Muscle of leg (tissue), 11 donors: ENCODE results near the gene UCHL3. TPM values are rescaled to one million over a fixed set of nuclear protein-coding genes. Genes with fewer than 3 reads are reported as not detected.
"Not testable (repeated sequence)": the region's sequence is repeated elsewhere in the genome, so short reads cannot be mapped to it uniquely, and the experiment has no call there.

Experiments
- DNase-seq: peaks from one replicate; pipeline ENCODE4 v3.0.0; 2013
- H3K27ac ChIP-seq: one replicate; pipeline ENCODE4 v1.5.1; 2013; ENCODE audit warnings: mild to moderate bottlenecking, low read length, control low read depth
- H3K27me3 ChIP-seq: one replicate; pipeline ENCODE4 v1.6.1; 2013; ENCODE audit warnings: low read length; ENCODE audit not compliant: control insufficient read depth, insufficient read depth
- H3K36me3 ChIP-seq: one replicate; pipeline ENCODE4 v1.6.1; 2013; ENCODE audit warnings: low read length; ENCODE audit not compliant: control insufficient read depth, insufficient read depth
- H3K4me1 ChIP-seq: one replicate; pipeline ENCODE4 v1.6.1; 2013; ENCODE audit warnings: low read length; ENCODE audit not compliant: control insufficient read depth, insufficient read depth
- H3K4me3 ChIP-seq: one replicate; pipeline ENCODE4 v1.5.1; 2013; ENCODE audit warnings: low read length, control low read depth
- H3K9me3 ChIP-seq: replicated peaks from 2 replicates; pipeline ENCODE4 v1.6.1; 2013; ENCODE audit warnings: low read depth, low read length; ENCODE audit not compliant: control insufficient read depth
- WGBS: methylation state at CpG from one replicate; pipeline ENCODE4 v1.1.5; 2013; ENCODE audit warnings: missing lambda C conversion rate; ENCODE audit not compliant: insufficient coverage; 5-methylcytosine and 5-hydroxymethylcytosine counted together
- polyA plus RNA-seq, 8 donors: library from polyadenylated mRNA; unstranded; fragments of 120-200 nt; gene quantifications; one replicate each; pipeline versions ENCODE4 v1.2.1 to v1.2.3, GENCODE V29; 2013; ENCODE audit warnings: inconsistent platforms in 1 of 8, low replicate concordance in 1 of 8; ENCODE audit not compliant: insufficient read length in 8 of 8, insufficient read depth in 1 of 8
- total RNA-seq: library from RNA; stranded (reverse); fragments of 120-200 nt; gene quantifications from one replicate; pipeline ENCODE4 v1.2.4, GENCODE V29; 2013

UCHL3 gene
- total and polyA plus RNA-seq, 9 donors: 15.4 to 23.9 (median 18.3) TPM

GRCh38 chr13:75545386-75545785, 4.2 kb upstream of the UCHL3 start:
- not testable (repeated sequence) for H3K4me1 ChIP-seq, H3K36me3 ChIP-seq, H3K27me3 ChIP-seq, H3K9me3 ChIP-seq, H3K4me3 ChIP-seq, H3K27ac ChIP-seq, DNase-seq
- WGBS: 92% methylated on average over 5 of the region's 14 CpGs

- Histone ChIP-seq H3K27ac (no peak overlapping the region), H3K36me3 (no peaks in the 10 kb centered on the region), H3K9me3 (no peaks in the 10 kb centered on the region), H3K4me1 (peaks cover 9% of the 10 kb centered on the region), H3K27me3 (no peaks in the 10 kb centered on the region), H3K4me3 (no peak overlapping the region)
- WGBS: 62% methylated on average over 3 of the region's 3 CpGs
- DNase-seq: no peak
Measured at GRCh38 chr13:75547917-75548316, 1.7 kb upstream of the UCHL3 start.

GRCh38 chr13:75550159-75550567, 572 bp downstream of the UCHL3 start:
- peak overlapping the region; percentile 75 for H3K27ac ChIP-seq
- H3K27me3 ChIP-seq: no peaks in the 10 kb centered on the region
- H3K4me1 ChIP-seq: peaks cover 9% of the 10 kb centered on the region
- H3K36me3 ChIP-seq: peaks cover 4% of the 10 kb centered on the region
- H3K9me3 ChIP-seq: no peaks in the 10 kb centered on the region
- peak; percentile 77 for DNase-seq
- 0% methylated on average over 7 of the region's 10 CpGs for WGBS
- peak overlapping the region; percentile 75 for H3K4me3 ChIP-seq

- 87% methylated on average over 1 of the region's 1 CpG for WGBS
- peaks cover 4% of the 10 kb centered on the region for H3K4me1 ChIP-seq
Measured at GRCh38 chr13:75554464-75554863, 4.9 kb downstream of the UCHL3 start.

GRCh38 chr13:75554981-75555380, 5.4 kb downstream of the UCHL3 start:
- WGBS: 100% methylated on average over 2 of the region's 3 CpGs

More at GRCh38 chr13:75554464-75554863, 4.9 kb downstream of the UCHL3 start:
- no peak overlapping the region for H3K4me3 ChIP-seq
- no peaks in the 10 kb centered on the region for H3K9me3 ChIP-seq
- no peak overlapping the region for H3K27ac ChIP-seq
- no peaks in the 10 kb centered on the region for H3K27me3 ChIP-seq
- DNase-seq: no peak
- H3K36me3 ChIP-seq: peaks cover 5% of the 10 kb centered on the region

GRCh38 chr13:75555836-75556235, 6.2 kb downstream of the UCHL3 start:
- H3K27ac ChIP-seq: no peak overlapping the region
- no peak overlapping the region for H3K4me3 ChIP-seq
- no peaks in the 10 kb centered on the region for H3K9me3 ChIP-seq
- H3K4me1 ChIP-seq: no peaks in the 10 kb centered on the region
- H3K36me3 ChIP-seq: peaks cover 5% of the 10 kb centered on the region
- WGBS: no CpG with 5 or more reads among the region's 1 CpG
- no peak for DNase-seq
- H3K27me3 ChIP-seq: no peaks in the 10 kb centered on the region

More at GRCh38 chr13:75554981-75555380, 5.4 kb downstream of the UCHL3 start:
- Histone ChIP-seq H3K4me3 (no peak overlapping the region), H3K9me3 (no peaks in the 10 kb centered on the region), H3K4me1 (peaks cover 4% of the 10 kb centered on the region), H3K36me3 (peaks cover 5% of the 10 kb centered on the region), H3K27ac (no peak overlapping the region), H3K27me3 (no peaks in the 10 kb centered on the region)
- DNase-seq: no peak

GRCh38 chr13:75556961-75557360, 7.4 kb downstream of the UCHL3 start:
- no peak for DNase-seq
- WGBS: 88% methylated on average over 1 of the region's 2 CpGs
- no peaks in the 10 kb centered on the region for H3K4me1 ChIP-seq

GRCh38 chr13:75558145-75558840, 8.7 kb downstream of the UCHL3 start:
- no peaks in the 10 kb centered on the region for H3K4me1 ChIP-seq
- no peak for DNase-seq
- H3K36me3 ChIP-seq: peaks cover 5% of the 10 kb centered on the region
- H3K4me3 ChIP-seq: no peak overlapping the region
- H3K9me3 ChIP-seq: no peaks in the 10 kb centered on the region
- H3K27me3 ChIP-seq: no peaks in the 10 kb centered on the region
- no peak overlapping the region for H3K27ac ChIP-seq
- no CpG with 5 or more reads among the region's 2 CpGs for WGBS

More at GRCh38 chr13:75556961-75557360, 7.4 kb downstream of the UCHL3 start:
- Histone ChIP-seq H3K9me3 (no peaks in the 10 kb centered on the region), H3K4me3 (no peak overlapping the region), H3K27me3 (no peaks in the 10 kb centered on the region), H3K27ac (no peak overlapping the region), H3K36me3 (peaks cover 5% of the 10 kb centered on the region)

- Histone ChIP-seq H3K36me3 (peaks cover 2% of the 10 kb centered on the region), H3K9me3 (no peaks in the 10 kb centered on the region), H3K4me3 (no peak overlapping the region), H3K4me1 (no peaks in the 10 kb centered on the region), H3K27me3 (no peaks in the 10 kb centered on the region), H3K27ac (no peak overlapping the region)
- peak; percentile 38 for DNase-seq
Measured at GRCh38 chr13:75566658-75567057, 17.1 kb downstream of the UCHL3 start.

GRCh38 chr13:75569576-75569975, 20.0 kb downstream of the UCHL3 start:
- Histone ChIP-seq H3K27ac (no peak overlapping the region), H3K27me3 (no peaks in the 10 kb centered on the region), H3K9me3 (no peaks in the 10 kb centered on the region), H3K36me3 (peaks cover 12% of the 10 kb centered on the region), H3K4me3 (no peak overlapping the region), H3K4me1 (no peaks in the 10 kb centered on the region)
- no CpG with 5 or more reads among the region's 1 CpG for WGBS
- no peak for DNase-seq

GRCh38 chr13:75579529-75579928, 29.9 kb downstream of the UCHL3 start:
- H3K4me3 ChIP-seq: no peak overlapping the region
- peaks cover 3% of the 10 kb centered on the region for H3K36me3 ChIP-seq
- no peak for DNase-seq
- WGBS: no CpG with 5 or more reads among the region's 3 CpGs
- no peak overlapping the region for H3K27ac ChIP-seq
- H3K9me3 ChIP-seq: peaks cover 6% of the 10 kb centered on the region
- H3K4me1 ChIP-seq: no peaks in the 10 kb centered on the region
- H3K27me3 ChIP-seq: no peaks in the 10 kb centered on the region
